Thoracic aorta (tissue), 2 donors: ENCODE measurements around the gene OCA2. TPM values are rescaled to one million over a fixed set of nuclear protein-coding genes. Genes with fewer than 3 reads are reported as not detected.

ENCODE experiments used
- ATAC-seq: fragments of 150-250 bp; one replicate; pipeline ENCODE4 v1.8.0; 2017; ENCODE audit warnings: low read depth; ENCODE audit not compliant: insufficient number of reproducible peaks, low FRiP score
- DNase-seq: peaks from one replicate; pipeline ENCODE4 v3.0.0-alpha.2; 2020; ENCODE audit warnings: low spot score
- H3K27ac ChIP-seq, 2 donors: fragments of 200-600 bp; sonication (generic); 1 replicate in 1 of 2; 2 replicates in 1 of 2; pipeline ENCODE4 v1.5.1; 2016; ENCODE audit warnings: mild to moderate bottlenecking in 2 of 2, moderate library complexity in 2 of 2
- H3K27me3 ChIP-seq: fragments of 200-600 bp; sonication (generic); replicated peaks from 2 replicates; pipeline ENCODE4 v1.6.0; 2016; ENCODE audit warnings: mild to moderate bottlenecking; ENCODE audit not compliant: insufficient read depth
- H3K36me3 ChIP-seq: fragments of 200-600 bp; sonication (generic); one replicate; pipeline ENCODE4 v1.5.1; 2016
- H3K4me1 ChIP-seq, 2 donors: fragments of 200-600 bp; sonication (generic); 1 replicate in 1 of 2; 2 replicates in 1 of 2; pipeline versions ENCODE4 v1.5.1 to v1.6.0; 2016; ENCODE audit warnings: low read depth in 2 of 2, mild to moderate bottlenecking in 1 of 2; ENCODE audit not compliant: control insufficient read depth in 1 of 2
- H3K4me3 ChIP-seq: fragments of 200-600 bp; sonication (generic); 2 replicates; pipeline ENCODE4 v1.5.1; 2016; ENCODE audit warnings: mild to moderate bottlenecking
- H3K9me3 ChIP-seq: fragments of 200-600 bp; sonication (generic); 2 replicates; pipeline ENCODE4 v1.5.1; 2016
- total RNA-seq, 2 donors: library from RNA; depleted of rRNA; stranded (reverse); fragments of >200 nt; gene quantifications; one replicate each; pipeline versions ENCODE4 v1.1.0 to v1.2.3, GENCODE V29; 2016
- TF ChIP-seq, protein P1 (sequence below): fragments of 200-600 bp; sonication (generic); IDR thresholded peaks from one replicate; pipeline ENCODE4 v1.5.1; 2019; ENCODE audit warnings: antibody characterized with exemption

OCA2 gene
- total RNA-seq, 2 donors from 2014 or later, result 8.0 to 14.8 TPM

DNA sequence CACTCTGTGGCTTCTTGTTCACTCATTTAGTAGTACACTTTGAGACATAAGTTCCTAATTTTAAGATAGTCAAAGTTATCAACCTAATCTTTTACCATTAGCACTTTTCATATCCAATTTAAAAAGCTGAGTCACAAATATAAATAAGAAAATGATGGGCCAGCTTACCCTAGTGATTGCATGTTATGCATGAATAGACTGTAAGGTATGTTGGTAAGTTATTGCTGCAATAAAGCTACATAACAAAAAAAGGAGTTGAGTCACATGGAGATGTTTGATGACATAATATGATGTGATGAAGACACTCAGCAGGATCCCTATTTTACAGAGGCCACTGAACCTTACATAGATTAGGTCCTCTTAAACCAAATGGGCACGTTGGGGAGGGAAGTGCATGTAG, 161.3 kb downstream of the OCA2 start:
- Histone ChIP-seq H3K4me1 (no peaks in the 10 kb centered on the region), H3K9me3 (no peaks in the 10 kb centered on the region), H3K4me3 (no peak overlapping the region), H3K27me3 (no peaks in the 10 kb centered on the region), H3K36me3 (no peaks in the 10 kb centered on the region), H3K27ac (no peak overlapping the region)
- DNase-seq, result no peak
- no peak for ATAC-seq
- TF ChIP-seq, protein P1, sequence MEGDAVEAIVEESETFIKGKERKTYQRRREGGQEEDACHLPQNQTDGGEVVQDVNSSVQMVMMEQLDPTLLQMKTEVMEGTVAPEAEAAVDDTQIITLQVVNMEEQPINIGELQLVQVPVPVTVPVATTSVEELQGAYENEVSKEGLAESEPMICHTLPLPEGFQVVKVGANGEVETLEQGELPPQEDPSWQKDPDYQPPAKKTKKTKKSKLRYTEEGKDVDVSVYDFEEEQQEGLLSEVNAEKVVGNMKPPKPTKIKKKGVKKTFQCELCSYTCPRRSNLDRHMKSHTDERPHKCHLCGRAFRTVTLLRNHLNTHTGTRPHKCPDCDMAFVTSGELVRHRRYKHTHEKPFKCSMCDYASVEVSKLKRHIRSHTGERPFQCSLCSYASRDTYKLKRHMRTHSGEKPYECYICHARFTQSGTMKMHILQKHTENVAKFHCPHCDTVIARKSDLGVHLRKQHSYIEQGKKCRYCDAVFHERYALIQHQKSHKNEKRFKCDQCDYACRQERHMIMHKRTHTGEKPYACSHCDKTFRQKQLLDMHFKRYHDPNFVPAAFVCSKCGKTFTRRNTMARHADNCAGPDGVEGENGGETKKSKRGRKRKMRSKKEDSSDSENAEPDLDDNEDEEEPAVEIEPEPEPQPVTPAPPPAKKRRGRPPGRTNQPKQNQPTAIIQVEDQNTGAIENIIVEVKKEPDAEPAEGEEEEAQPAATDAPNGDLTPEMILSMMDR, result no peak

DNA sequence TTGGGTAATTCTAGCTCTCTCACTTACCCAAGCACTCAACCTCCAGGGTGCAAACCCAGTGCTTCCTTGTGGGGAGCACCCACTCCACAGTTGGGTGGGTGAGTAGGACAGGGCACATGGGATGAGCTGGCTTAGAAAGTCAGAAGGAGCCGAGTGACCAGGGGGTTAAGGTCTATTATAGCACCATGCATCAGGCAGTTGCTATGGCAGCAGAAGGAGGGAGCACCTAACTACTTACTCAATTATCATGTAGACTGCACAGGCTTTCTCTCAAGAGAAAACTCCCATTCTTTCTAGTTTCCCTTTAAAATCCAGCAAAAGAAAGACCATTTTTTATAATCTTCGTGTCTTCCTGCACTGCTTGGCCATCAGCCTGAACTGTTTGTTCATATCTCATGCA, 163.0 kb downstream of the OCA2 start:
- no peaks in the 10 kb centered on the region for H3K27me3 ChIP-seq
- no peaks in the 10 kb centered on the region for H3K36me3 ChIP-seq
- DNase-seq (no peak), ATAC-seq (no peak)
- no peak overlapping the region for H3K4me3 ChIP-seq
- TF ChIP-seq, protein P1, result no peak
- peaks cover 10% of the 10 kb centered on the region for H3K9me3 ChIP-seq
- no peak overlapping the region for H3K27ac ChIP-seq
- no peaks in the 10 kb centered on the region for H3K4me1 ChIP-seq

DNA sequence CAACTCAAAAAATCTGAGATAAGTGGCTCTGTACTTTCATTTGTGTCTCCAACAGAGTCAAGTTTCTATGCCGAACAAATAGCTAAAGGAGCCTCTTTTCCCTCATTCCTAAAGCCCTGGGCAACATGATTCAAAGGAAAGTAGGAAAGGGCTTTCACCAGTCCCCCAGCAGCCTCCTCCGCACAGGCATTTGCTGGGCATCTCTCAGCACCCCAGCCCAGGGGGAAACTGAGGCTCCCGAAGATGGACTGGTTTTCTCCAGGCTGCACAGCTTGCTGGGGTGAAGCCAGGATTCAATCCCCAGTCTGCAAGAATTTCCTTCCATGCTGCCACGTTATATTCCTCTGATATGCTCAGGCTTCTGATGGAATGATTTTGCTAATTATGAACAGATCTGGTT, 163.8 kb downstream of the OCA2 start:
- Histone ChIP-seq H3K27ac (no peak overlapping the region), H3K9me3 (peaks cover 10% of the 10 kb centered on the region), H3K27me3 (no peaks in the 10 kb centered on the region), H3K4me3 (no peak overlapping the region), H3K36me3 (no peaks in the 10 kb centered on the region), H3K4me1 (no peaks in the 10 kb centered on the region)
- TF ChIP-seq, protein P1, result no peak
- DNase-seq (no peak), ATAC-seq (no peak)

DNA sequence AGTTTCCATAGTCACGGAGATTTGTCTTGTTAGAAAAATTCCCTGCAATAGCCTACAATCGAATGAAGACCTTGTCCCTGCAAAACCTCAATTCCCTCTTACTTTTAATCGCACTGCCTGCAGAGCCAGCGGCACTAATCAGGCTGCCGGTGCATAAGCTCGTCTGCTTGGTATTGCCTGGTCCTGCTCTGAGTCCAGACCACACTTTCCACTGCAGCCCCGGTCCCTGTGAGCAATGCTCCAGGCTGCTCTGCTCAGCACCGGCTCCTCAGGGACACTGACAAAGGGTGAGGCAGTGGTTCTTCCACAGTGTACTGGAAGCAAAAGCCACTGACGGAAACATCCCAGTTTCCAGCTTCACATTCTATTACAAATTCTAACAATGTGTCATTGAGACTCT, 164.3 kb downstream of the OCA2 start:
- Histone ChIP-seq H3K27me3 (no peaks in the 10 kb centered on the region), H3K4me3 (no peak overlapping the region), H3K36me3 (no peaks in the 10 kb centered on the region), H3K27ac (no peak overlapping the region), H3K4me1 (no peaks in the 10 kb centered on the region), H3K9me3 (peaks cover 10% of the 10 kb centered on the region)
- TF ChIP-seq, protein P1, result no peak
- DNase-seq (no peak), ATAC-seq (no peak)

DNA sequence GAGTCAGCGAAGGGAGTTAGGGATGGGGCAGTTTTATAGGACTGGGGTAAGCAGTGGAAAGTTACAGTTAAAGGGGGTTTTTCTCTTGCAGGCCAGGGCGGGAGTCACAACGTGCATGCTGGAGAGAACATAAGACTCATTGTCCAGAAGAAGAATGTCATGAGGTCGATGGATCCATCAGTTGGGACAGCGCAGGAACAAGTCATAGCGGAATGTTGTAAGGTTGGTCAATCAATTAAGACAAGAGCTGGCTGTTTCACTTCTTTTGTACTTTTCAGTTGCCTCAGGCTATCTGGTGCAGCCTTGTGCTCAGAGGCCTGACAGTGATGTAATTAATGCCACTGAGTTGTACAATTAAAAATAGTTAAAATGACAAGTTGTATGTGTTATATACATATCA, 165.6 kb downstream of the OCA2 start:
- no peaks in the 10 kb centered on the region for H3K36me3 ChIP-seq
- H3K4me3 ChIP-seq, result no peak overlapping the region
- H3K4me1 ChIP-seq, result no peaks in the 10 kb centered on the region
- peaks cover 10% of the 10 kb centered on the region for H3K9me3 ChIP-seq
- TF ChIP-seq, protein P1, result no peak
- DNase-seq, result no peak
- H3K27me3 ChIP-seq, result no peaks in the 10 kb centered on the region
- no peak for ATAC-seq
- no peak overlapping the region for H3K27ac ChIP-seq
